Fibroblast of lung (primary cell): ENCODE results near the gene INPP5A. TPM values are rescaled to one million over a fixed set of nuclear protein-coding genes. Genes with fewer than 3 reads are reported as not detected.
A peak's percentile ranks its signal among the peaks of the same experiment; 100 is the strongest.

ENCODE experiments used
- DNase-seq, 2 donors: peaks; one replicate each; pipeline versions ENCODE4 v3.0.0 to v3.0.0-alpha.2; 2010; ENCODE audit warnings: low read depth in 2 of 2
- H2AFZ ChIP-seq: 2 replicates; pipeline ENCODE4 v1.5.1; 2012; ENCODE audit warnings: low read length, control low read depth, inconsistent platforms
- H3K27ac ChIP-seq: 2 replicates; pipeline ENCODE4 v1.5.1; 2011; ENCODE audit warnings: low read length, control low read depth; ENCODE audit not compliant: insufficient read depth
- H3K27me3 ChIP-seq: 2 replicates; pipeline ENCODE4 v1.5.1; 2011; ENCODE audit warnings: mild to moderate bottlenecking, low read length; ENCODE audit not compliant: control insufficient read depth, insufficient read depth
- H3K36me3 ChIP-seq: 2 replicates; pipeline ENCODE4 v1.5.1; 2011; ENCODE audit warnings: low read length; ENCODE audit not compliant: control insufficient read depth, insufficient read depth
- H3K4me1 ChIP-seq: 2 replicates; pipeline ENCODE4 v1.5.1; 2011; ENCODE audit warnings: low read length; ENCODE audit not compliant: control insufficient read depth, insufficient read depth; ENCODE audit errors: extremely low read depth
- H3K4me2 ChIP-seq: 2 replicates; pipeline ENCODE4 v1.5.1; 2011; ENCODE audit warnings: low read length, control low read depth; ENCODE audit not compliant: insufficient read depth; ENCODE audit errors: extremely low read depth
- H3K4me3 ChIP-seq, 4 experiments: fragments of 200-600 bp in 1 of 4; sonication (generic) in 1 of 4; replicated peaks in 1 of 4; 2 replicates each; pipeline ENCODE4 v1.5.1; 2011 to 2016; ENCODE audit warnings: low read length in 4 of 4, low read depth in 3 of 4, mild to moderate bottlenecking in 3 of 4, control low read depth in 2 of 4, inconsistent platforms in 1 of 4, mixed read lengths in 1 of 4; ENCODE audit not compliant: insufficient read depth in 1 of 4; ENCODE audit errors: control extremely low read depth in 1 of 4
- H3K79me2 ChIP-seq: 2 replicates; pipeline ENCODE4 v1.5.1; 2012; ENCODE audit warnings: mild to moderate bottlenecking, low read length, inconsistent platforms; ENCODE audit not compliant: control insufficient read depth, insufficient read depth
- H3K9ac ChIP-seq: 2 replicates; pipeline ENCODE4 v1.5.1; 2011; ENCODE audit warnings: mild to moderate bottlenecking, low read length, control low read depth; ENCODE audit not compliant: insufficient read depth
- H3K9me3 ChIP-seq: 2 replicates; pipeline ENCODE4 v1.5.1; 2012; ENCODE audit warnings: low read depth, low read length; ENCODE audit not compliant: control insufficient read depth, insufficient read depth
- H4K20me1 ChIP-seq: 2 replicates; pipeline ENCODE4 v1.5.1; 2011; ENCODE audit warnings: low read length; ENCODE audit not compliant: control insufficient read depth, insufficient read depth; ENCODE audit errors: extremely low read depth
- EZH2 ChIP-seq: IDR thresholded peaks from 2 replicates; pipeline ENCODE4 v1.5.1; 2012; ENCODE audit warnings: low read length, control low read depth, mild to moderate bottlenecking; ENCODE audit errors: missing control alignments
- polyA plus RNA-seq, 2 donors: library from polyadenylated mRNA; depleted of rRNA in 1 of 2; stranded (reverse) in 1 of 2; unstranded in 1 of 2; fragments of >200 nt; gene quantifications; 2 replicates each; pipeline ENCODE4 v1.2.1, GENCODE V29; 2011 to 2012; ENCODE audit warnings: missing spikeins in 1 of 2
- total RNA-seq: library from RNA; depleted of rRNA; stranded (reverse); fragments of >200 nt; gene quantifications from 2 replicates; pipeline ENCODE4 v1.2.1, GENCODE V29; 2014
- TF ChIP-seq, protein P1 (sequence below), 2 donors: IDR thresholded peaks in 1 of 2; conservative IDR thresholded peaks in 1 of 2; 1 replicate in 1 of 2; 2 replicates in 1 of 2; pipeline ENCODE4 v1.5.1; 2011 to 2012; ENCODE audit warnings: low read length in 2 of 2, control low read depth in 1 of 2, inconsistent platforms in 1 of 2, low read depth in 1 of 2, mild to moderate bottlenecking in 1 of 2

The INPP5A gene
- total and polyA plus RNA-seq, 2 donors (not counting 1 experiment from before 2014, with no cell fraction given) = 24.6 to 39.9 TPM

DNA sequence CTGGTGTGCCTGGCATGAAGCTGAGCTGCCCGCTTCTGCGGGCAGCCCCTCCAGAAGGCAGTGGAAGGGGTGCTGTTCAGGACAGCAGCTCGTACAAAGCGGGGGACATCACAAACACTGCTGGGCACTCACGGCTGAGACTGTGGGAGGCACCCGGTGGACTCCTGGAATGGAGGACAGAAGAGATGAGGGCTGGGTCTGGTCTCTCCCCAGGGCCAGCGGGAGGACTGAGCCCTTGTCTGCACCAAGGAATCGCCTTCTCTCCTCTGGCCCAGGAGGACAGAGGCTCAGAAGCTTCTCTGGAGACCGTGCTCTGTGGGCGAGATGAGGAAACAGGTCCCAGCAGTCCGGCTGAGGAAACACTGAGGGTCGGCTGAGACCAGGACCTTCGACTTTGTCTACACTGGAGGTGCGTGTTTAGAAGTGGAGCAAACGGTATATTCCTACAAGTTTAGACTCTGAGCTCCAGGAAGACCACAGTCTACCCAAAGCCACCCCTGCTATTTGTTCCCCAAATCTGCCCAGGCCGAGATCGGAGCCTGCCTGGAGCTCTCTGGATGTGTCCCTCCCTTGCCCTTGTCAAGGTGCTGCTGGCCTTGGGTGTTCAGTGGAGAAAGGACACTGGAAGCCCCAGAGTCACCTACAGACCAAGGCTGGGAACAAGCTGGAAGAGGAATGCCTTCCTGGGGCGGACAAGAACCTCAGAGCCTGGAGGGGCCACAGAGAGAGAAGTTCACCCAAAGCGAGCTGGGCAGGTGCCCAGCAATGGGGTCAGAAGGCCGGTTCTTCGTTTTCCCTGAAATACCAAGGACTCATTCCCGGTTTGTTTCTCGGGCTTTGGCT is 12.9 kb upstream of the INPP5A start:
- H3K36me3 ChIP-seq = no peaks in the 10 kb centered on the region
- H3K4me3 ChIP-seq = no peak overlapping the region
- DNase-seq = no peak
- no peaks in the 10 kb centered on the region for H4K20me1 ChIP-seq
- H3K79me2 ChIP-seq = no peaks in the 10 kb centered on the region
- TF ChIP-seq, protein P1, sequence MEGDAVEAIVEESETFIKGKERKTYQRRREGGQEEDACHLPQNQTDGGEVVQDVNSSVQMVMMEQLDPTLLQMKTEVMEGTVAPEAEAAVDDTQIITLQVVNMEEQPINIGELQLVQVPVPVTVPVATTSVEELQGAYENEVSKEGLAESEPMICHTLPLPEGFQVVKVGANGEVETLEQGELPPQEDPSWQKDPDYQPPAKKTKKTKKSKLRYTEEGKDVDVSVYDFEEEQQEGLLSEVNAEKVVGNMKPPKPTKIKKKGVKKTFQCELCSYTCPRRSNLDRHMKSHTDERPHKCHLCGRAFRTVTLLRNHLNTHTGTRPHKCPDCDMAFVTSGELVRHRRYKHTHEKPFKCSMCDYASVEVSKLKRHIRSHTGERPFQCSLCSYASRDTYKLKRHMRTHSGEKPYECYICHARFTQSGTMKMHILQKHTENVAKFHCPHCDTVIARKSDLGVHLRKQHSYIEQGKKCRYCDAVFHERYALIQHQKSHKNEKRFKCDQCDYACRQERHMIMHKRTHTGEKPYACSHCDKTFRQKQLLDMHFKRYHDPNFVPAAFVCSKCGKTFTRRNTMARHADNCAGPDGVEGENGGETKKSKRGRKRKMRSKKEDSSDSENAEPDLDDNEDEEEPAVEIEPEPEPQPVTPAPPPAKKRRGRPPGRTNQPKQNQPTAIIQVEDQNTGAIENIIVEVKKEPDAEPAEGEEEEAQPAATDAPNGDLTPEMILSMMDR (conservative IDR thresholded peaks at IDR 0.05 in 1 of 2, IDR thresholded peaks at IDR 0.05 in 1 of 2; ENCODE audit: low read depth in 1 of 2, low read length in 2 of 2) = no peak
- no peak for TF ChIP-seq EZH2
- H3K27ac ChIP-seq = no peak overlapping the region
- H3K9me3 ChIP-seq = no peaks in the 10 kb centered on the region
- peaks cover 24% of the 10 kb centered on the region for H3K4me1 ChIP-seq
- no peak overlapping the region for H3K4me2 ChIP-seq
- no peak overlapping the region for H3K9ac ChIP-seq
- no peaks in the 10 kb centered on the region for H3K27me3 ChIP-seq
- H2AFZ ChIP-seq = no peak overlapping the region

DNA sequence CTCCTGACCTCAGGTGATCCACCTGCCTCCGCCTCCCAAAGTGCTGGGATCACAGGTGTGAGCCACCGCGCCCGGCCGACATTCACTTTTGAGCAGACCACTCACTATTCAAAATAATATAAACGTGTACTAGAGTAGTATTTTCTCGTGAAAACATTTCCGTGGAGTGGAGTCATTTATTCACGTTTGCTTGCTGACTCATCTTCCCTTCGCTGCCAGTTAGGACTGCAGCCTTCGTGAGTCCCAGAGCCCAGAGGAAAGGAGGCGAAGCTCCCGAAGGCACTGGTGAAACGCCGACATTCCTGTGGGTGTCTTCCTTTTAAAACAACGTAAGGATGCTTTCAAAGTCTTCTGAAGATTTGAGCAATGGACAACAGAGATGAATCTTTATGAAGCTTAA is 10.9 kb upstream of the INPP5A start:
- Histone ChIP-seq H3K4me2 (no peak overlapping the region), H3K27ac (no peak overlapping the region), H2AFZ (no peak overlapping the region), H3K9me3 (no peaks in the 10 kb centered on the region), H3K9ac (no peak overlapping the region), H4K20me1 (no peaks in the 10 kb centered on the region), H3K4me3 (no peak overlapping the region), H3K36me3 (no peaks in the 10 kb centered on the region), H3K27me3 (no peaks in the 10 kb centered on the region), H3K79me2 (no peaks in the 10 kb centered on the region), H3K4me1 (peaks cover 10% of the 10 kb centered on the region)
- DNase-seq = peak; percentile 49 to 88
- TF ChIP-seq, protein P1 (conservative IDR thresholded peaks at IDR 0.05 in 1 of 2, IDR thresholded peaks at IDR 0.05 in 1 of 2; ENCODE audit: low read depth in 1 of 2, low read length in 2 of 2) = no peak
- TF ChIP-seq EZH2 = no peak

DNA sequence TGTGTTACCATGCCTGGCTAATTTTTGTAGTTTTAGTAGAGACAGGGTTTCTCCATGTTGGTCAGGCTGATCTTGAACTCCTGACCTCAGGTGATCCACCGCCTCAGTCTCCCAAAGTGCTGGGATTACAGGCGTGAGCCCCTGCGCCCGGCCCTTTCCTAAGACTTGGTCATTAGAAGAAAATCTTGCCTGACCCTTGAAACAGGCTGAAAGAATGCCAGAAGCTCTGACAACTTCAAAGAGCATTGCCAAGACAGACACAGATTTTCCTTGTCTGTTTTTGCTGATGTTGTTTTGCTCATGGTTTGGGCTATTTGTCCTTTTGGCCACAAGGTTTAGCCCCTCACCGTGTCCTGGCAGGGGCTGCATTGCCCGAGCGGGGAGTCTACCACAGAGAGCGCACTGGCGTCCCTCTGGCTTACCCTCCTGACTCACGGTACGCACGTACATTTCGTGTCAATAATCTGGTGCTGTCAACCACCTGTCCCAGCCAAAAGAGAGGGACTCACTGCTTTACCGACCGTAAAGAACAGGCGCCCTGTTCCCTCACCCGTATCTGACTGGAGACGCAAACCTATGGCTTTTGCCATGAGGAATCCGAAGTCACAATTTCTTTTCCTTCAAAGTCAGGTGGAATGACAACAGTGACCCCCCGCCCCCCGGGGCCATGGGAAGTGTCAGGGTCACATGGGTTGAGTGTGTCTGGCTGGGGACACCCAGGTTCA is 10.1 kb upstream of the INPP5A start:
- Histone ChIP-seq H3K79me2 (no peaks in the 10 kb centered on the region), H4K20me1 (no peaks in the 10 kb centered on the region), H3K9ac (no peak overlapping the region), H3K4me1 (peaks cover 10% of the 10 kb centered on the region), H2AFZ (no peak overlapping the region), H3K27me3 (no peaks in the 10 kb centered on the region), H3K27ac (no peak overlapping the region), H3K4me2 (peak overlapping the region; percentile 55), H3K36me3 (no peaks in the 10 kb centered on the region), H3K9me3 (no peaks in the 10 kb centered on the region), H3K4me3 (no peak overlapping the region)
- TF ChIP-seq EZH2 = no peak
- TF ChIP-seq, protein P1 (conservative IDR thresholded peaks at IDR 0.05 in 1 of 2, IDR thresholded peaks at IDR 0.05 in 1 of 2; ENCODE audit: low read depth in 1 of 2, low read length in 2 of 2) = no peak
- peak; percentile 16 to 40 for DNase-seq
